Karpas-422 (cell line): Measurements from ENCODE around the gene RDM1. TPM values are rescaled to one million over a fixed set of nuclear protein-coding genes. Genes with fewer than 3 reads are reported as not detected.

Source experiments
- DNase-seq: peaks from one replicate; pipeline ENCODE4 v3.0.0-alpha.2; 2015
- H2AFZ ChIP-seq: fragments of 200-600 bp; sonication (generic); 2 replicates; pipeline ENCODE4 v1.6.1; 2014; ENCODE audit warnings: antibody characterized with exemption, low read length, mixed read lengths
- H3K27ac ChIP-seq: fragments of 200-600 bp; sonication (generic); 2 replicates; pipeline ENCODE4 v1.5.1; 2014; ENCODE audit warnings: mild to moderate bottlenecking, low read length, moderate library complexity
- H3K27me3 ChIP-seq: fragments of 200-600 bp; sonication (generic); 2 replicates; pipeline ENCODE4 v1.6.1; 2014; ENCODE audit warnings: low read length, mixed read lengths
- H3K36me3 ChIP-seq: fragments of 200-600 bp; sonication (generic); 2 replicates; pipeline ENCODE4 v1.6.1; 2014; ENCODE audit warnings: low read length, mixed read lengths; ENCODE audit not compliant: insufficient read depth
- H3K4me1 ChIP-seq: fragments of 200-600 bp; sonication (generic); 2 replicates; pipeline ENCODE4 v1.6.1; 2014; ENCODE audit warnings: mild to moderate bottlenecking, low read length, mixed read lengths
- H3K4me2 ChIP-seq: fragments of 200-600 bp; sonication (generic); 2 replicates; pipeline ENCODE4 v1.6.1; 2014; ENCODE audit warnings: low read length, low read depth, mild to moderate bottlenecking; ENCODE audit not compliant: poor library complexity, severe bottlenecking
- H3K4me3 ChIP-seq: fragments of 200-600 bp; sonication (generic); 2 replicates; pipeline ENCODE4 v1.5.1; 2014; ENCODE audit warnings: mild to moderate bottlenecking, antibody characterized with exemption, low read length, mixed read lengths
- H3K79me2 ChIP-seq: fragments of 200-600 bp; sonication (generic); 2 replicates; pipeline ENCODE4 v1.6.1; 2014; ENCODE audit warnings: mild to moderate bottlenecking, low read length, mixed read lengths
- H3K9ac ChIP-seq: fragments of 200-600 bp; sonication (generic); 2 replicates; pipeline ENCODE4 v1.6.0; 2014; ENCODE audit warnings: low read length
- H3K9me2 ChIP-seq: fragments of 200-600 bp; sonication (generic), shearing (Covaris generic); replicated peaks from 2 replicates; pipeline ENCODE4 v1.6.0; 2014; ENCODE audit warnings: mild to moderate bottlenecking, low read length, moderate library complexity; ENCODE audit not compliant: insufficient read depth
- H3K9me3 ChIP-seq: fragments of 300-700, 200-600 bp; sonication (generic); 2 replicates; pipeline ENCODE4 v1.6.1; 2014; ENCODE audit warnings: low read length, mixed read lengths
- H4K20me1 ChIP-seq: fragments of 200-600 bp; sonication (generic); 2 replicates; pipeline ENCODE4 v1.6.1; 2014; ENCODE audit warnings: mild to moderate bottlenecking, antibody characterized with exemption, low read length, low read depth; ENCODE audit not compliant: insufficient read depth
- total RNA-seq: library from RNA; depleted of rRNA; stranded (reverse); fragments of >200 nt; shearing (Covaris generic); gene quantifications from 2 replicates; pipeline ENCODE4 v1.2.3, GENCODE V29; 2014; ENCODE audit warnings: low replicate concordance; rRNA removed

RDM1 gene
- 9.7 and 11.0 TPM in 2 replicates for total RNA-seq

DNA sequence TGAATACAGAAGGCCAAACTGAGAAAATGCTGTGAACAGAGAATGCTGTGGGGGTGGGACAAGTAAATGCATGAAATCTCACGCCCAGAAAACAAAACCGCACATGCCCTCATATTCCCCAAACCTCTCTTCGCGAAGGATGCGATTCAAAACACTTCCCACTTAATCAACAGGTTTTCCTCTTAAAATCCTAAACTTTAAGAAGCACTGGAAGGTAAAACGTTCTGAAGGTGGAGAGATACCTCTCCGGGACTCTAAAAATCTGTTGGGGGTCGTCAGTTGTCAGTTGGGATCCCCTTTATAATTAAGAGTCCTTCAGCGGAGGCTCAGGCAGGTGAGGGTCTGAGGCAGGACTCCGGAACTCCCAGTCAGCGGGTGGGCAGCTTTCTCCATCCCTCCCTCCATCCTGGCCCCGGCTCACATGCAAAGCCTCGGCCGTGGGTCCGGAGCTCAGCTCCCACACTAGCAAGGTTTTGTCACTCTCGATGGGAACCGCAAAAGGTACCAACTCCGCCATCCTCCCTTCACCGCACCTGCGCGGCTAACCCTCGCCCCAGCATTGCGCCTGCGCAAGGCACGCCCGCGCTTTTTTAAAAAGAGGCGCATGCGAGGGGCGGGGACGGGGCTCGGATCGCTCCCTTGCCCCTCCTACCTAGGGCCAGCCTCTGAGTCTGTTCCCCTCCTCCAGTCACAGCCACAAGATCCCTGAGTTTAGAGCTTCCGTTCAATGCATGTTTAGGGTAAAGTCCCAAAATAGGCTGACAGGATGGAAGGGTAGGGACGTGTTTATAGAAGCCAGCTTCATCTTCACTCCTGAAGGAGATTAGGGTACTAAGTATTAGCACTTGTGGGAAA lies at the start of gene RDM1:
Gene RDM1 (minus strand): TSS at position 563 of the 855 bp plus-strand sequence. CDS start 46 bp downstream, at position 517.
- Histone ChIP-seq H2AFZ (peak within 1 kb of the TSS; percentile 69), H3K4me2 (peak within 1 kb of the TSS; percentile 94), H3K79me2 (peaks cover 11% of the 10 kb centered on the region), H3K9me2 (no peaks in the 10 kb centered on the region), H3K9me3 (no peaks in the 10 kb centered on the region), H3K4me3 (peak within 1 kb of the TSS; percentile 77), H3K36me3 (no peaks in the 10 kb centered on the region), H3K9ac (peak within 1 kb of the TSS; percentile 78), H3K27ac (peak within 1 kb of the TSS; percentile 33; the same call in 1 of the 2 replicates), H3K27me3 (no peaks in the 10 kb centered on the region), H3K4me1 (peaks cover 16% of the 10 kb centered on the region), H4K20me1 (no peaks in the 10 kb centered on the region)
- peak; percentile 96 for DNase-seq

GRCh38 chr17:35978346-35978745 lies 47.8 kb upstream of the RDM1 start:
- H3K4me1 ChIP-seq, result no peaks in the 10 kb centered on the region
- no peak overlapping the region for H2AFZ ChIP-seq
- H3K36me3 ChIP-seq, result no peaks in the 10 kb centered on the region
- H3K4me2 ChIP-seq, result no peak overlapping the region
- no peaks in the 10 kb centered on the region for H3K79me2 ChIP-seq
- H4K20me1 ChIP-seq, result no peaks in the 10 kb centered on the region
- no peaks in the 10 kb centered on the region for H3K9me2 ChIP-seq
- no peak for DNase-seq
- no peak overlapping the region for H3K9ac ChIP-seq
- H3K4me3 ChIP-seq, result no peak overlapping the region
- no peaks in the 10 kb centered on the region for H3K9me3 ChIP-seq
- H3K27ac ChIP-seq, result no peak overlapping the region
- H3K27me3 ChIP-seq, result no peaks in the 10 kb centered on the region

DNA sequence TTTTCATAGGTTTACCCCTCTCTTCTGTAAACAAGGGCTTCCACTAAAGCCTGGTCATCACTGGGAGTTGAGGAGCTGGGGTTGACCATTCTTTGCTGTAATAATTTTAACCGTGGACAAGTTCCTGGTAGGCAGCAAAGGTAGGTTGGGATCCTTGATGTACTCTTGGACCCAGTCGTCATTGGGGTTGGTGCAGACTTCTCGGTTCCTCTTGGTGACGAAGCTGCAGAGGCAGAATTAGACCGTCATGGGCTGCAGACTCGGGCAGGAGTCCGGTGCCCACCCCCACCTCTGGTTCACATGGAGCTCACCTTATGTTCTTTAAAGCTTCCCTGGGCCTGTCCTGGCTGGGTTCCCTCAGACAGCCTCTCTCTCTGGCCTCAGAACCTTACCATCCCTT lies 46.9 kb upstream of the RDM1 start:
- no peak overlapping the region for H3K4me2 ChIP-seq
- no peaks in the 10 kb centered on the region for H3K9me3 ChIP-seq
- no peaks in the 10 kb centered on the region; the same call in 1 of the 2 replicates for H4K20me1 ChIP-seq
- H3K4me1 ChIP-seq, result no peaks in the 10 kb centered on the region
- no peak overlapping the region for H3K4me3 ChIP-seq
- no peaks in the 10 kb centered on the region for H3K27me3 ChIP-seq
- H2AFZ ChIP-seq, result no peak overlapping the region
- H3K36me3 ChIP-seq, result no peaks in the 10 kb centered on the region
- no peaks in the 10 kb centered on the region for H3K9me2 ChIP-seq
- no peak overlapping the region for H3K27ac ChIP-seq
- no peak for DNase-seq
- no peaks in the 10 kb centered on the region for H3K79me2 ChIP-seq
- no peak overlapping the region for H3K9ac ChIP-seq

- Histone ChIP-seq H3K27me3 (no peaks in the 10 kb centered on the region), H3K27ac (no peak overlapping the region), H3K9ac (no peak overlapping the region), H3K9me3 (no peaks in the 10 kb centered on the region), H4K20me1 (peaks cover 4% of the 10 kb centered on the region; the same call in 1 of the 2 replicates), H3K79me2 (no peaks in the 10 kb centered on the region), H3K4me3 (no peak overlapping the region), H3K36me3 (no peaks in the 10 kb centered on the region), H3K9me2 (no peaks in the 10 kb centered on the region), H3K4me2 (no peak overlapping the region), H3K4me1 (no peaks in the 10 kb centered on the region), H2AFZ (no peak overlapping the region)
- DNase-seq, result no peak
Observed at GRCh38 chr17:35973333-35974260, 43.0 kb upstream of the RDM1 start.

DNA sequence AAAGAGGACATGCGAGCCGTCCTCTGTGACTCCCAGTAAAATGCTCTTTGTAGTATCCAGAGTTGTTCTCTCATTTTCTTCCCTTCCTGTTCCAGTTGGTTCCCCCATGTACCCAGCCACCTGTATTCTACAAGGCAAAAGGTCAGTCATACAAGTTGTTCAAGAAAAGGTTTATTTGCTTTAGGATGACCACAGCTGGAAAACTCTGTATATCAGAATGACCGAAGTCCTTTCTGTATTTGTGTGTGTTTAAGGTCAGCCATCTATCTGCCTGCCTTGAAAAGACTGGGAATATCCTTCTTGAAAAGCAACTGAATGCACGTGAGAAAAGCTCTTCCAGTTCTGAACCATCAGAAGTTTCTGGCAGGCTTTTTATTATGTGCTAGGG lies 42.4 kb upstream of the RDM1 start:
- H3K4me3 ChIP-seq, result no peak overlapping the region
- no peaks in the 10 kb centered on the region for H3K36me3 ChIP-seq
- H3K9me2 ChIP-seq, result no peaks in the 10 kb centered on the region
- H3K4me1 ChIP-seq, result no peaks in the 10 kb centered on the region
- no peak overlapping the region for H2AFZ ChIP-seq
- no peak overlapping the region for H3K9ac ChIP-seq
- H3K79me2 ChIP-seq, result no peaks in the 10 kb centered on the region
- H3K4me2 ChIP-seq, result no peak overlapping the region
- no peaks in the 10 kb centered on the region for H3K9me3 ChIP-seq
- H4K20me1 ChIP-seq, result peaks cover 4% of the 10 kb centered on the region; the same call in 1 of the 2 replicates
- H3K27me3 ChIP-seq, result no peaks in the 10 kb centered on the region
- DNase-seq, result no peak
- no peak overlapping the region for H3K27ac ChIP-seq

DNA sequence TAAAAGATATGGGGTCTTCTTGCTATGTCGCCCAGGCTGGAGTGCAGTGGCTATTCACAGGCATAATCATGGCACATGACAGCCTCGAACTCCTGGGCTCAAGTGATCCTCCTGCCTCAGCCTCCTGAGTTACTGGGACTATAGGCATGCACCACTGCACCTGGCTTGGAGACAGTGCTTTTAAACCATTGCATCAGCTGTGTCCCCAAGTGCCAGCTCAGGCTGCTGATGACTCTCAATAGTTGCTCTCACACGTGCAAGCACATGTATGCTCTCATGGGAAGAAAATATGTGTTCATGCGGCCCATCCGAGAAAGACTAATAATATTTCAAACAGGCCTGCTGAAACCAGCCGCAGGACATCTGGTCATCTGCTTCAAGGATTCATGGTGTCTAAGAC lies 42.0 kb upstream of the RDM1 start:
- no peak overlapping the region for H3K4me3 ChIP-seq
- H3K79me2 ChIP-seq, result no peaks in the 10 kb centered on the region
- H3K4me2 ChIP-seq, result no peak overlapping the region
- H3K4me1 ChIP-seq, result no peaks in the 10 kb centered on the region
- no peaks in the 10 kb centered on the region for H3K27me3 ChIP-seq
- no peak overlapping the region for H3K9ac ChIP-seq
- no peak for DNase-seq
- no peak overlapping the region for H2AFZ ChIP-seq
- H3K9me3 ChIP-seq, result no peaks in the 10 kb centered on the region
- no peaks in the 10 kb centered on the region for H3K9me2 ChIP-seq
- H3K27ac ChIP-seq, result no peak overlapping the region
- H3K36me3 ChIP-seq, result no peaks in the 10 kb centered on the region
- peaks cover 4% of the 10 kb centered on the region; the same call in 1 of the 2 replicates for H4K20me1 ChIP-seq

- Histone ChIP-seq H3K9ac (no peak overlapping the region), H3K79me2 (no peaks in the 10 kb centered on the region), H2AFZ (no peak overlapping the region), H3K36me3 (no peaks in the 10 kb centered on the region), H3K4me1 (no peaks in the 10 kb centered on the region), H3K9me3 (no peaks in the 10 kb centered on the region), H3K4me3 (no peak overlapping the region), H3K9me2 (no peaks in the 10 kb centered on the region), H3K27me3 (no peaks in the 10 kb centered on the region), H4K20me1 (peaks cover 4% of the 10 kb centered on the region; the same call in 1 of the 2 replicates), H3K27ac (no peak overlapping the region), H3K4me2 (no peak overlapping the region)
- DNase-seq, result no peak
Observed at GRCh38 chr17:35972066-35972465, 41.5 kb upstream of the RDM1 start.
